Hypothalamus (tissue), 51 donors: Measurements from ENCODE around the gene CDC123.
"Not testable (repeated sequence)": the region's sequence is repeated elsewhere in the genome, so short reads cannot be mapped to it uniquely, and the experiment has no call there.

ENCODE experiments used
- DNase-seq, 51 donors: peaks; one replicate each; lab custom pipeline; 2025; lab: John Stamatoyannopoulos, UW

CDC123 gene

GRCh38 chr10:12287772-12288171 is 91.8 kb downstream of the CDC123 start:
- no peak for DNase-seq

- DNase-seq = not testable (repeated sequence)
These were observed 101.8 kb downstream of the CDC123 start for GRCh38 chr10:12297784-12298183.

DNA sequence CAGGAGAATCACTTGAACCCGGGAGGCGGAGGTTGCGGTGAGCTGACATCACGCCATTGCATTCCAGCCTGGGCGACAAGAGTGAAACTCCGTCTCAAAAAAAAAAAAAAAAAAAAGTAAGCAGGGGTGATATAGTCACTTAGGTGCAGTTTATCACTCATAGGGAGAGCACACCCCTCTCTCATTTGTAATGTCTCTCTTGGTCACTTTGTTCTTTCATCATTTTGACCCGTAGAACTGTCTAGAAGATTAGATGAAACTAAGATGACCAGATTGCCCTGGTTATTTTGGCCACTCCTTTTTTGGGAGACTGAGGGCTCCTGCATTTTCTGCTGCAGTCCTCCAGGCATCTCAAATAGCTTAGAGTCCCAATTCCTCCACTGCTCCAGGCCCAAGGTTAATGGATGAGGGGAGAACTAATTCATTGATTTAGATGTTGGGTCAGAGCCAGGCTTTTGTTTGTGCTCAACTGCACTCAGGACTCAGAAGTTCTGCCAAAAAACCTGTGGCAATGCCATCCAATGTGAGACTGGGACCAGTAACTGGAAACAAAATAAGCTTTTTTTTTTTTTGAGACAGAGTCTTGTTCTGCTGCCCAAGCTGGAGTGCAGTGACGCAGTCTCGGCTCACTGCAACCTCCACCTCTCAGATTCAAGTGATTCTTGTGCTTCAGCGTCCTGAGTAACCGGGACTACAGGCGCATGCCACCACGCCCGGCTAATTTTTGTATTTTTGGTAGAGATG is 103.4 kb downstream of the CDC123 start:
- DNase-seq = peak in 17 of 51 donors; percentile 2 to 25 (median 9)
